Choroid plexus epithelial cell (primary cell): ENCODE data around the gene TSR3.
A peak's percentile ranks its signal among the peaks of the same experiment; 100 is the strongest.
"Not testable (repeated sequence)": the region's sequence is repeated elsewhere in the genome, so short reads cannot be mapped to it uniquely, and the experiment has no call there.

Experiments
- DNase-seq: peaks from one replicate; pipeline ENCODE4 v3.0.0-alpha.2; 2010; ENCODE audit warnings: low read depth
- H3K4me3 ChIP-seq: 2 replicates; pipeline ENCODE4 v1.5.1; 2011; ENCODE audit warnings: low read depth, mild to moderate bottlenecking, control low read depth, low read length, moderate library complexity
- TF ChIP-seq, protein P1 (sequence below): conservative IDR thresholded peaks from 2 replicates; pipeline ENCODE4 v1.5.1; 2011; ENCODE audit warnings: low read depth, mild to moderate bottlenecking, control low read depth, inconsistent platforms, low read length, moderate library complexity

The TSR3 gene

GRCh38 chr16:1331712-1332617, 19.7 kb downstream of the TSR3 start:
- TF ChIP-seq, protein P1, sequence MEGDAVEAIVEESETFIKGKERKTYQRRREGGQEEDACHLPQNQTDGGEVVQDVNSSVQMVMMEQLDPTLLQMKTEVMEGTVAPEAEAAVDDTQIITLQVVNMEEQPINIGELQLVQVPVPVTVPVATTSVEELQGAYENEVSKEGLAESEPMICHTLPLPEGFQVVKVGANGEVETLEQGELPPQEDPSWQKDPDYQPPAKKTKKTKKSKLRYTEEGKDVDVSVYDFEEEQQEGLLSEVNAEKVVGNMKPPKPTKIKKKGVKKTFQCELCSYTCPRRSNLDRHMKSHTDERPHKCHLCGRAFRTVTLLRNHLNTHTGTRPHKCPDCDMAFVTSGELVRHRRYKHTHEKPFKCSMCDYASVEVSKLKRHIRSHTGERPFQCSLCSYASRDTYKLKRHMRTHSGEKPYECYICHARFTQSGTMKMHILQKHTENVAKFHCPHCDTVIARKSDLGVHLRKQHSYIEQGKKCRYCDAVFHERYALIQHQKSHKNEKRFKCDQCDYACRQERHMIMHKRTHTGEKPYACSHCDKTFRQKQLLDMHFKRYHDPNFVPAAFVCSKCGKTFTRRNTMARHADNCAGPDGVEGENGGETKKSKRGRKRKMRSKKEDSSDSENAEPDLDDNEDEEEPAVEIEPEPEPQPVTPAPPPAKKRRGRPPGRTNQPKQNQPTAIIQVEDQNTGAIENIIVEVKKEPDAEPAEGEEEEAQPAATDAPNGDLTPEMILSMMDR = no peak
- peak; percentile 82 for DNase-seq
- H3K4me3 ChIP-seq = peak overlapping the region; percentile 14

DNA sequence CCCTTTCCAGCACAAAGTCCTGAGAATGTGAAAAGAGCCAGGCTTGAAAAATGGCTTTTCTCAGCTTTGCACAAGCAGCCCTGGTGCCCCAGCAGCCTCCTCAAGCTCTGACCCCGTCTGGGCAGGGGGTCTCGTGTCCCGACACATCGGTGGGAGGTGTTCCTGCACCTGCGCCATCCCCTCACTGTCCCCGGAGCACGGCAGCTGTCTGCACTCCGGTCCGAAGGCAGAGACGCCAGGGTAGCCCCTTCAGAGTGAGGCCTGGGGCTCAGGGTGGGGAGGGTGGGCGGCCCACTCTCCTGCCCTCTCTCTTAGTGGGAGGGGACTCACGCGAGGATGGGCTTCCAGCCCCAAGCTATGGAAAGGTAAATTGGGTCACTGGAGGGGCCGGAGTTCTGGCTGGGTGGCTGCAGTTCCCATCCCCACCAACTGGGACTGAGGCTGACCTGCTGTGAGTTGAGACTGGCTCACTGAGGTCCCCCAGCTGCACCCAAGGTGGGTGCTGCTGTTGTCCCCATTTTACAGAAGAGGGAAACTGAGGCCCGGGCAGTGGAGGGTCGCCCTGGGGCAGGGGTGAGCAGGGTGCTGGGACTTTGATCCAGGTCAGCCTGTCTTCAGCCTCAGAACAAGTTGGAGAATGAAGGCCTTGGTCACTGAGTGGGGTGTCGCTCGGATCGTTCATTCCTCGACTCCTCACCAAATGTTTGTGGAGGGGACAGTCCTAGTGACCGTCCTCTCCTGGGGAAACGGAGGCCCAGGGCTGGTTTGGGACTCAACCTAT, 20.6 kb downstream of the TSR3 start:
- TF ChIP-seq, protein P1 = peak; percentile 9
- H3K4me3 ChIP-seq = peak overlapping the region; percentile 14
- DNase-seq = no peak

DNA sequence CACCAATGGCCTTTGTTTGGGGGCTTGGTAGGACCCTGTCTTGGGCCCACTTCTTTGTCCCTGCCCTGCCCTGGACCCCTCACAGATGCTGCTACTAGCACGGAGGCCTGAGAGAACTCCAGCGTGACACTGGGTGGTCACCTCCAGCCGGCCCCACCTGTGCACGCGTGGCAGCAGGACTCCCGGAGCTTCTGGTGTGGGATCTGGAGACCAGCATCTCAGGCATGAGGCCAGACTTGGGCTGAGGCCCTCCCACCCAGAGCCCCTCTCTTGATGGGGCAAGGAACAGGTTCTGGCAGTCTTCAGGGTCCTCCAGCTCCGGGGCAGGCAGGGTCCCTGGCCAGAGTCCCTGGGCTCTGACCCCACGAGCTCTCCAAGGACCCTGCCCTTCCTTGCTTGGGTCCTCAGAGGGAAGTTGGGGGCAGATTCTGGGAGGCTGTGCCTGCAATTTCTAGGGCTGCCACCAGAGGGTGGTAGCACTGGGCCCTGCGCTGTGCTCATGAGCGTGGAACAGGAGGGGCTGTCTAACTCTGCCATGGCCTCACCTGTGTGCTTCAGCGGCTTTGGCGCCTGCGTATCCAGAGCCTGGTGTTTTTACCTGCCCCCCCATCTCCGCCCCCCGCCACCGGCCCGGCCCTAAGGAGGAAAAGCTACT, 21.3 kb downstream of the TSR3 start:
- H3K4me3 ChIP-seq = no peak overlapping the region
- TF ChIP-seq, protein P1 = peak; percentile 58
- DNase-seq = no peak

DNA sequence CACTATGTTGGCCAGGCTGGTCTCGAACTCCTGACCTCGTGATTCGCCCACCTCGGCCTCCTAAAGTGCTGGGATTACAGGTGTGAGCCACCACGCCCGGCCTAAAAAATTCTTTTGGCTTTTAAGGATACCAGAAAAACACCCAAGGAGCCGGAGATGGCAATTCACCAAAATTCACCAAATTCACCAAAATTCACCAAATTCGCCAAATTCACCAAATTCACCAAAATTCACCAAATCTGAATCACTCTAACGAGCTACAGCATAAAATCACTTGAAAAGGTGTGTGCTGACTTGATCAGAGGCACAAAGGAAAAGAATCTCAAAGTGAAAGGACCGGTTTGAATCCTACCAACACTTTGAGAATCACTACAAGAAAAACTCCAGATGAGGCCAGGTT, 22.7 kb downstream of the TSR3 start:
- not testable (repeated sequence) for DNase-seq, H3K4me3 ChIP-seq

DNA sequence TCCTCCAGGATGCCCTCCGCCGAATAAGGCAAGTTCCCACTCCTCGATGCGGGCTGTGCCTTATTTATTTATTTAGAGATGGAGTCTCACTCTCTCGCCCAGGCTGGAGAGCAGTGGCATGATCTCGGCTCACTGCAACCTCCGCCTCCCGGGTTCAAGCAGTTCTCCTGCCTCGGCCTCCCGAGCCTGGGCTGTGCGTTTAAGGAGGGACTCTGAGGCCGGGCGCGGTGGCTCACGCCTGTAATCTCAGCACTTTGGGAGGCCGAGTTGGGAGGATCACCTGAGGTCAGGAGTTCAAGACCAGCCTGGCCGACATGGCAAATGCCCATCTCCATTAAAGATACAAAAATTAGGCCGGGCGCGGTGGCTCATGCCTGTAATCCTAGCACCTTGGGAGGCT, 23.5 kb downstream of the TSR3 start:
- not testable (repeated sequence) for H3K4me3 ChIP-seq, DNase-seq

DNA sequence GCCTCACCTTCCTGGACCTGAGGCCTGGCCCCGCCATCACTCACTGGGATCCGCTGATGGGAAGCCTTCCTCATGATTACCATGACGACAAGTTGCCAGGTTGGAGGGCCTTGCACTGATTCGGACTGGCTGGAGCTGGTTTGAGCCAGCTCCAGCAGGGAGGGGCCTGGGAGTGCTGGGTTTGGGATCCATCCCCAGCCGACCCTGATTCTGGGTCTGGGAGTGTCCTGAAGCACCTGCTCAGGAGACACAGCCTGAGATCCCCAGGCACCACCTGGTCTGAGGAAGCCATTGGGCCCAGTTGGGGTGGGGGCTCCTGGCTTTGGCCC, 24.1 kb downstream of the TSR3 start:
- H3K4me3 ChIP-seq = no peak overlapping the region
- DNase-seq = no peak
- TF ChIP-seq, protein P1 = no peak

- DNase-seq = no peak
- H3K4me3 ChIP-seq = no peak overlapping the region
- TF ChIP-seq, protein P1 = no peak
Measured at GRCh38 chr16:1326946-1327618, 24.6 kb downstream of the TSR3 start.
